HAP-1 (cell line): Measurements from ENCODE around the gene TCERG1L.

Experiments used
- DNase-seq, 2 experiments: peaks; one replicate each; pipeline ENCODE4 v3.0.0-alpha.2; 2016 to 2020; ENCODE audit warnings: low spot score in 2 of 2
- H3K27me3 ChIP-seq: fragments of 250-450 bp; sonication (Bioruptor Pico); 2 replicates; pipeline ENCODE4 v1.5.1; 2020; ENCODE audit warnings: low read depth, mild to moderate bottlenecking, moderate library complexity
- H3K36me3 ChIP-seq: fragments of 250-450 bp; sonication (Bioruptor Pico); replicated peaks from 2 replicates; pipeline ENCODE4 v1.5.1; 2020; ENCODE audit warnings: mild to moderate bottlenecking
- H3K4me1 ChIP-seq: fragments of 250-450 bp; sonication (Bioruptor Pico); 2 replicates; pipeline ENCODE4 v1.5.1; 2020; ENCODE audit warnings: mild to moderate bottlenecking
- H3K4me3 ChIP-seq: fragments of 250-450 bp; sonication (Bioruptor Pico); 2 replicates; pipeline ENCODE4 v1.5.1; 2020; ENCODE audit warnings: mild to moderate bottlenecking, moderate library complexity
- H3K9me3 ChIP-seq: fragments of 250-450 bp; sonication (Bioruptor Pico); 2 replicates; pipeline ENCODE4 v1.5.1; 2020; ENCODE audit warnings: mild to moderate bottlenecking, moderate library complexity
- in situ Hi-C: fragments of 300-500 bp; cut with MboI; formaldehyde crosslinking; loops from 3 replicates; pipeline ENCODE4 v1.14.3; 2020; ENCODE audit warnings: low sequenced_read_pairs, inconsistent platforms, mixed read lengths

Gene TCERG1L

DNA sequence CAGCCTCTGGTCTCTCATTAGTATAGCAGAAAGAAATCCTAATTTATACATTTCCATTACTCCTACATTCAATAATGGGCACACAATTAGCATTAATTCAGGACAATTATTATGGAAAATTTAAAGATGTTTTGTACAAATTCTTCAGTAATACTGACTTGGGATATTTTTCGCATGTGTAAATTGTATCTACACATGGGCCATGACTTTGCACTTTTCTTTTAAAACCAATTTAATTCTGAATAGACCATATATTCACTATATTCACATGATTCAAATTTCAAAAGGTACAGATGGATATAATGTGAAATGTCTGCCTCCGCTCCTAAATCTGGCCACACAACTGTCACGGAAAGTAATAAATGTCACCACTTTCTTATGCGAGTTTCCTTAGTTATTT is 123.0 kb downstream of the TCERG1L start:
- no peak for DNase-seq
- H3K9me3 ChIP-seq: no peaks in the 10 kb centered on the region
- in situ Hi-C loops: no loop called here
- no peaks in the 10 kb centered on the region for H3K36me3 ChIP-seq
- no peak overlapping the region for H3K4me3 ChIP-seq
- no peaks in the 10 kb centered on the region for H3K27me3 ChIP-seq
- no peaks in the 10 kb centered on the region for H3K4me1 ChIP-seq

DNA sequence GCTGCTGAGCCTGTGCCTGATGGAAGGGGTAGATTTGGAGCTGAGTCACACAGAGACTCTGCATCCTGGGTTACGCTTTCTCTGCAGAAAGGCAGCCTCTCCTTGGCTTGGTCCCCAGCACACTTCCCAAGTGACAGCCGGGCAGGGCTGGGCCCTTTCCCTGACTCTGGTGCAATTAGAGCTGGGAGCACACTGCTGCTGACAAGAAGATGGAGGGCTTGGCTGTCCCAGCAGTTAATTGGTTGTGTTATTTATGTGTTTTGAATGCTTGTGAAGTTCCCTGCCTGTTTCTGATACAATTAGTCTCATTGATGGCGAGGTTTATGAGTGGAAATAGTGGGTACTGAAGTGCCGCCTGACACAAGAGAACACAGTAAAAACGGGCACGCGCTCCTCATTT is 123.6 kb downstream of the TCERG1L start:
- Histone ChIP-seq H3K27me3 (no peaks in the 10 kb centered on the region), H3K4me3 (no peak overlapping the region), H3K4me1 (no peaks in the 10 kb centered on the region), H3K9me3 (no peaks in the 10 kb centered on the region), H3K36me3 (no peaks in the 10 kb centered on the region)
- no peak for DNase-seq
- in situ Hi-C loops: no loop called here

DNA sequence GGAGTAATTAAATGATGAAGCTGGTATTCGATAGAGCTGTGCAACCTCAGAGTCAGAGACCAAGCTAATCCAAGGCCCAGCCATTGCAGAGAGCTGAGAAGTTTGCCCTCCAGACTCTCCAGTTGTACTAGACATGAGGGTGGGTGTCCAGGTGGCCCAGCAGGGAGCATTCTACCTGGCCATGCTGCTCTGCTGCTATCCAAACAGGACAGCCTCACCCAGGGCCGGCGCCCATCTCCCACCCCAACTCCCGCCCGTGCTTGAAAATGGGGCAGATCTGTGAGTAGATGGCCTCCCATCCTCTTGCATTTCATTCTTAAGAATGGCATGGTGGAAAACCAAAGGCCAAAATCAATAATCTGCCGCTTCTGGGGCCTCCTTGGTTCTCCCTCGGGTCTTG is 124.2 kb downstream of the TCERG1L start:
- Histone ChIP-seq H3K4me3 (no peak overlapping the region), H3K4me1 (no peaks in the 10 kb centered on the region), H3K27me3 (no peaks in the 10 kb centered on the region), H3K9me3 (no peaks in the 10 kb centered on the region), H3K36me3 (no peaks in the 10 kb centered on the region)
- no peak for DNase-seq
- in situ Hi-C loops: no loop called here

DNA sequence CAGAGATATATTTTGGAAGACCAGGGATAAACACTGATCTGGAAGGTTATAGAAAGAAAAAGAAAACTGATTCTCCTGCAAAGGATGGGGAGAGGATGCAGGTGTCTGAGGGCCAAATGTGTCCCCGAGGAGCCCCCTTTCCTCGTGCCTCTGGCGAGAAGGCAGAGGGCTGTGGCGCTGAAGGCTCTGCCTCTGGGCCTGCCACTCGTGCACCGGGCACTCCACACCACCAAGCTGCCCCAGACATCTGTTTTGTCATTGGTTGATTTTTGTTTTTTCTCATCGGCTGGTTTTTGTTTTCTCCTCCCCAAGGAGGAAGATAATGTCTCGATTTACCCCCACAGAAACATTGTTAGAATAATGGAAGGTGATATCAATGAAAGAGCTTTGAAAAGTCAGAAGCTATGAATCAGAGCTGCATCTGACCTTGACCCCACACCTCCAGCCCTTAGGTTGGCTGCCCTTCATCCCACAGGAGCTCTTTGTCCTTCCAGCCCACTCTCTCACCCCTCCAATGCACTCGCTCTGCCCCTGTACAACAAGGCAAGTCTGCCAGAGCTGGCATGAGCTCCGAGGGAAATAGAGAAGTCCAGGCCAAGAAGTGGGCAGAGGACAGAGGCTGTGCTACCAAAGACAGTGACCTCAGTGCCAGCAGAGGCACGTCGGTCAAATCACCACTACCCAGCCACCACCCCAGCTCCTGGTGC is 124.8 kb downstream of the TCERG1L start:
- no peaks in the 10 kb centered on the region for H3K27me3 ChIP-seq
- no peaks in the 10 kb centered on the region for H3K4me1 ChIP-seq
- in situ Hi-C loops: no loop called here
- no peak for DNase-seq
- H3K4me3 ChIP-seq: no peak overlapping the region
- H3K36me3 ChIP-seq: no peaks in the 10 kb centered on the region
- no peaks in the 10 kb centered on the region for H3K9me3 ChIP-seq

DNA sequence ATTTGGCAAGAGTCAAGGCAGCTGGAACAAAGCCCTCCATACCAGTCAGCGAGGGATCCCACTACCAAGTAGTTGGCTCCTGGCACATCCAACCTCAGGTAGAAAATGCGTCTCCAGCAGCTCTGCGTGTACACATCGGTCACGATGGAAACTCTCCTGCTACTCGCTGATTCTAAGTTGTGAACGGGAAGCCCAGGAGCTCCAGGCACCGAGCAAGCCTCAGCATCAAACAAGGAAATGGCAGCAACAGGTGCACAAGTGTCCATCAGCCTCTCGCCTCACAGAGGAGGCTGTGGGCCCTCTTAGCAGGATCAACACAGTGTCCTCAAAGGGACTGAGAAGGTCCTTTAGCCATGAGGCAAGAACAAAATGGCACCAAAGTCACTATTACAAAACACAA is 127.0 kb downstream of the TCERG1L start:
- Histone ChIP-seq H3K27me3 (no peaks in the 10 kb centered on the region), H3K4me1 (no peaks in the 10 kb centered on the region), H3K9me3 (0 out of 2 replicates have a peak, but pooled peaks cover 2% of the 10 kb centered on the region), H3K36me3 (no peaks in the 10 kb centered on the region), H3K4me3 (no peak overlapping the region)
- in situ Hi-C loops: no loop called here
- DNase-seq: no peak

DNA sequence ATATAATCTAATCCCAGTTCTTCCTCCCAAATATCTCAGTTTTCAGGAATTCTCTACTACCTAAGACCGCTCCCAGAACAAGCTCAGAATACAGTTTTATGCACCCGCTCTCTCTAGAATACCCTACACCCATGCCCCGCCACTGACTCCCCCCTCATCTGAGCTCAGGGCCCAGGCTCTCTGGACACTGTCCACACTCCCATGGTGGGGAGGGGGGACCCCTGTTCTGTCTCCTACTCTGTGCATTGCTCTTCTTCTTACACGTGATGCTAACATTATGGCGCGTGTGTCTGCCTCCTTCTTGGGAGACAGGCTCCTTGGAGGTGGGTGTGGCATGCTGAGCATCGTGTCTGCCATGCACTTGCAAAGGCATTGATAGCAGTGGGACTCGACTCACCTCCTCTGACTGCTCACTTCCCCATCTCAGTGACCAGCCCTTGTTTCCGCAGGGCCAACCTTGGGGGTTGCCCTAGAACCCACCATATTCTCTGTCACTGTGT is 127.9 kb downstream of the TCERG1L start:
- H3K4me1 ChIP-seq: no peaks in the 10 kb centered on the region
- no peaks in the 10 kb centered on the region for H3K27me3 ChIP-seq
- H3K9me3 ChIP-seq: 0 out of 2 replicates have a peak, but pooled peaks cover 2% of the 10 kb centered on the region
- H3K36me3 ChIP-seq: no peaks in the 10 kb centered on the region
- DNase-seq: no peak
- H3K4me3 ChIP-seq: no peak overlapping the region
- in situ Hi-C loops: no loop called here

DNA sequence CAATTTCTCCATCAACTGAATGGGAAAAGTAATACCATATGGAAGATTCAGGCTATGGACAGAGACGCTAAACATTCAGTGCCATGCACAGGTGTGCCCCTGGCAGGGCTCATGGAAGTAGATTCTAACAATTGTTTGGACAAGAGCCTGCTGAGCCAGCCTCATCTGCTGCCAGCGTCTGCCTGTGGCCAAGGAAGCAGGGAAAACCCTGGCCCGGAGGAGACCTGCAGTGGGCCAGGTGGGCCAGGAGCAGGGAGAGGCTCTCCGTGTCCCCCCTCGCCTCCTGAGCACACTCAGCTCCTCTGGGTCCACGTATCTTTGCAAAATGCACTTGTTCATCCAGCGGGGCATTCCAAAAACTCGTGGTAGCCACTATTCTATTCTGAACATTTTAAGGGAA is 130.1 kb downstream of the TCERG1L start:
- DNase-seq: no peak
- no peaks in the 10 kb centered on the region for H3K27me3 ChIP-seq
- H3K4me1 ChIP-seq: no peaks in the 10 kb centered on the region
- H3K36me3 ChIP-seq: no peaks in the 10 kb centered on the region
- in situ Hi-C loops: no loop called here
- H3K4me3 ChIP-seq: no peak overlapping the region
- H3K9me3 ChIP-seq: 0 out of 2 replicates have a peak, but pooled peaks cover 2% of the 10 kb centered on the region

DNA sequence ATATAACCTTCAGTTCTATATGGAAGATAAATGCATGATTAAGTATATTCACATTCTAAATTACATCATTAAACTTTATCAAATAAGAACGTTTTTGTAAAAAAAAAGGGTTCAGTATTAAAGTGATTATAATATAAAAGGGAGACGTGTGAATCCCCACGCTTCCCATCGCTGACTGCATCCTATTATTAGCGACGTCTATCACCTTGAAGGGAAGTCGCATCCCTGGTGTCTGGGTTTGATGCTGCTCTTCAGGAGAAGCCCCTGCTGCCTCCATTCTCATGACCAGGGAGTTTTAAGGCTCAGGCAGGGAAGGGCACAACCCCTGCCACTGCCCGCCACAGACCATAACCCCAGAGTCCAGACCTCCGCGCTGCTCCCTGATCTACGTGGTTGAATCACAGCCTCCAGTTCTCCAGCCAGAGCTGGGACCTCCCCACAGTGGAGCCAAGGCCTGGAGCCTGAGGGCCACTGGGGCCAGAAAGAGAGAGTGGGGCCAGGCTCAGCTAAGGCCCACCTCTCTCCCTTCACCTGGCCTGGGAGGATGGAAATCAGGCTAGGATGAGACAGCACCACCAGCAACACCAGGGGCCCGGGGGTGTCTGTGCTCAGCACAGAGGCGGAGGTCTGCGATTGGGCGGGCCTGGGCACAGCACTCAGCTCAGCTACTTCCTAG is 130.6 kb downstream of the TCERG1L start:
- Histone ChIP-seq H3K9me3 (0 out of 2 replicates have a peak, but pooled peaks cover 2% of the 10 kb centered on the region), H3K4me1 (no peaks in the 10 kb centered on the region)

DNA sequence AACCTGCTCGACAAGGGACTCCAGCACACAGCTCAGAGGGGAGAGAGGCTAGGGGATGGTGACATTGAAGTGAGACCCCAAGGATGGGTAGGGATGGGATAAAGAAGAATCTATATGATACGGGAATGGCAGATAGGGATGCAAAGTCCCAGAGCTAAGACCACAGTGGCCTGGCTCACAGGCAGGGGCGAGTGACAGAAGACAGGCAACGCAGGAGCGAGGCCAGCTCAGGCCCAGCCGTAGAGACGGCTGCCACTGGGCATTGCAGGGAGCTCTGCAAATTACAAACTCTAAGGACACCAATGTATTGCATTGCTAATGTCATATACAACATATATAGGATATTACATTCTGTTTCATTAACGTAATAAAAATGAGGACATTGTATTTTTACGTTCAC is 131.4 kb downstream of the TCERG1L start:
- Histone ChIP-seq H3K9me3 (0 out of 2 replicates have a peak, but pooled peaks cover 2% of the 10 kb centered on the region), H3K36me3 (no peaks in the 10 kb centered on the region), H3K27me3 (no peaks in the 10 kb centered on the region), H3K4me3 (no peak overlapping the region), H3K4me1 (no peaks in the 10 kb centered on the region)
- in situ Hi-C loops: no loop called here
- no peak for DNase-seq

More for the DNA sequence above, 130.6 kb downstream of the TCERG1L start:
- in situ Hi-C loops: no loop called here
- DNase-seq: no peak
- H3K4me3 ChIP-seq: no peak overlapping the region
- no peaks in the 10 kb centered on the region for H3K36me3 ChIP-seq
- H3K27me3 ChIP-seq: no peaks in the 10 kb centered on the region

DNA sequence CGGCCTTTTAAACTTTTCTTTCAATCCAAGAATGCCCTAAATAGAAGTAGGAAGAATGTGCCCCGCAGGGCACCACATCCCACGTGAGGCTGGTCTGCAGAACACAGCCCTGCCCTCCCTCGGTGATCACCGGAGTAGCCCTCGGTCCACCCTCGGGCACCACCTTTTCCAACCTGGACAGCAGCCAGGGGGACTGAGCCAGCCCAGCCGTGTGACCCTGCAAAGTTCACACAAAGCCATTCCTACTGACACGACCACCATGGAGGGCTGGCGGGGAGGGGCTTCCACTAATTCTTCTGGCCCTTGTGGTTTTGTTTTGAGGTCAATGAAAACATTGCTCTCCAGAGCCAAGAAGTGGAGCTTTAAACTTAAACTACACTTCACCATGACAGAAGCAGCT is 132.2 kb downstream of the TCERG1L start:
- Histone ChIP-seq H3K27me3 (no peaks in the 10 kb centered on the region), H3K4me1 (no peaks in the 10 kb centered on the region), H3K36me3 (no peaks in the 10 kb centered on the region), H3K9me3 (0 out of 2 replicates have a peak, but pooled peaks cover 2% of the 10 kb centered on the region), H3K4me3 (no peak overlapping the region)
- no peak for DNase-seq
- in situ Hi-C loops: no loop called here

DNA sequence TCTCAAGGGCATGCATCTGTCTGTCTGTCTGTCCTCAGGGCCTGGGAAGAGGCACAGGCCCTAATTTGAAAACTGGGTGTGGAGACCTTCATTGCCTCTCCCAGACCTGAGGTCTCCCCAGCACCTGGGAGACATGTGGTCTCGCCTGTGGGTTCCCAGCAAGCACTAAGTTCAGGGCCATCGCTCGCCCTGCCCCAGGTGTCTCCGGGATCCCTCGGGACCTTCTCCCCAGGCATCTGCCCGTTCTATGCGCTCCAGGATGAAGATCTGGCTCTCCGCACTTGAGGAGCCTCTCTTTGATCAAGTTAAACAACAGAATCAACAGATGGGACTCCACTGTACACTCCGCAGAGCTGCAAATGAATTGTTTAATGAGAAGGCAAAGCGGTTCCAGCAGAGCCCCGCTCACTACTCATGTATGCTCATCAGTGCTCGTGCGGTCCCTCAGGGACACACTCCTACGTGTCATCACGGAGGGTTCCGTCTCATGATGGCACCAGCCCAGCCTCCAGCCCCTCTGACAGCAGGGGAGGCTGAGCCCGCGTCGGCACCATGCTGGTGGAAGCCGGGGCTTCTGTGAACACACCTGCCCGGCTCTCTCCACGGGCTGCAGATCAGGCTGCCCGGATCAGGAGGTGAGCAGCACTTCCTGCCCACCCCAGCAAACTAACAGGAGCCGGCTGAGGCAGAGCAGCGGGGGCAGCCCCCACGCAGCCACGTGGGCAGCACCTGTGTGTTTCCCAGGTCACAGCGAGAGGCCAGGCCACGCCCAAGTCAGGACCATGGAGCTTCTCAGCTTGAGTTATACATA is 132.8 kb downstream of the TCERG1L start:
- no peaks in the 10 kb centered on the region for H3K36me3 ChIP-seq
- no peak for DNase-seq
- H3K4me3 ChIP-seq: no peak overlapping the region
- in situ Hi-C loops: no loop called here
- no peaks in the 10 kb centered on the region for H3K4me1 ChIP-seq
- no peaks in the 10 kb centered on the region for H3K27me3 ChIP-seq
- 0 out of 2 replicates have a peak, but pooled peaks cover 2% of the 10 kb centered on the region for H3K9me3 ChIP-seq

DNA sequence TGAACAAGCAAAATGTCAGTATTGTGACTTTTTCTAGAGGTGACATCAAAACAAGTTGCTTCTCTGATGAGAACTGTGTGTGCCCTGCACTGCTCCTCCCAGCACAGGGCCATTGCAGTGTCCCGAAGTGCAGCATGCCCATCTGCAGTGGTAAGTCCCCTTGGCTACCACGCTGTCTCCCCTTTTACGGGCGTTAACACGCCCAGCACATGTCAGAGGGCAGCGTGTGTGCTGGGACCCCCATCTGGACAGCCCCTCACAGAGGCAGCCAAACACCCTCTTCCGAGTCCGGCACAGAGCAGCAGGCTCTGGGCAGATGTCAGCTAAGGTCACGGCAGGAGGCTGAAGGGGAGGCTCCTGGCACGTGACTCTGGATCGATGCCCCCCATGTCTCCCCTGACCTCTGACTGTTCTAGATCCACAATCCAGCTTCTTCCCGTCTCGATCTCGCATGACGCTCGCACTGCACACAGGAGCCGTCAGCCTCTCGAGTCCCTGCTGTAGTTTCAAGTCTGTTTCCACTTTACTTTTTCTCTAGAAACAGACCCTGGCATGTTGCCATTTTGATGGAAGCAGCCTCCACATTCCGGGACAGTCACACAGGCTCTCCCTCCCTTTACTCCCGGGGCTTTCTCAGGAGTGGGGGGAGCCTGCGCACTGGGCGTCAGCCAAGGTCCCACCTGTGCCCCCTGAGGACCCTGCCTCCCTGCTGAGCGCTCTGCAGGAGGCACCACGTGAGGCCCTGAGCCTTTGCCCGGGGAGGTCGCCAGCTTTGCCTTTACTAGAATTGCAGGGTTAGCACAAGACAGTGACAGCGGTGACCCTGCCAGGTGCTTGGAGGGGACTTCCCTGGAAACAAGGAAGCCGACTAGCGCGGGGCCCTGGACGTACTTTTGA is 133.8 kb downstream of the TCERG1L start:
- Histone ChIP-seq H3K36me3 (no peaks in the 10 kb centered on the region), H3K9me3 (0 out of 2 replicates have a peak, but pooled peaks cover 2% of the 10 kb centered on the region), H3K4me3 (no peak overlapping the region), H3K4me1 (no peaks in the 10 kb centered on the region), H3K27me3 (no peaks in the 10 kb centered on the region)
- in situ Hi-C loops: no loop called here
- DNase-seq: no peak

DNA sequence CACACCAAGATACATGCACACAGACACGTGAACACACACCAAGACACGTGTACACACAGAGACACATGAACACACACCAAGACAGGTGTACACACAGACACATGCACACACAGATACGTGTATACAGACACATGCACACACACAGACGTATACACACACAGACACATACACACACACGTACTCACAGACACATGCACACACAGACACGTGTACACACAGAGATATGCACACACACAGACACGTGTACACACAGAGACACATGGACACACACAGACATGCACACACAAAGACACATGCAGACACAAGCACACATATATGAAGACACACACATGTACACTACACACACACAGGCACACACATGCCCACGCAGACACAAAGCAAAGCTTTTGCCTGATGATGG is 134.6 kb downstream of the TCERG1L start:
- in situ Hi-C loops: no loop called here
- no peak for DNase-seq
- no peak overlapping the region for H3K4me3 ChIP-seq
- no peaks in the 10 kb centered on the region for H3K27me3 ChIP-seq
- no peaks in the 10 kb centered on the region for H3K4me1 ChIP-seq
- no peaks in the 10 kb centered on the region for H3K36me3 ChIP-seq
- 0 out of 2 replicates have a peak, but pooled peaks cover 2% of the 10 kb centered on the region for H3K9me3 ChIP-seq
